Measurements from ENCODE around the gene SRRM4. TPM values are rescaled to one million over a fixed set of nuclear protein-coding genes. Genes with fewer than 3 reads are reported as not detected.

Gene SRRM4
- total RNA-seq, 1 experiment from 2014 or later, result under 0.01 TPM

- H3K79me2 ChIP-seq (ENCODE audit: low read length), result no peaks in the 10 kb centered on the region
- no peak overlapping the region for H2AFZ ChIP-seq (ENCODE audit: low read length)
- no peaks in the 10 kb centered on the region for H3K4me1 ChIP-seq (ENCODE audit: insufficient read depth, low read length)
- no peaks in the 10 kb centered on the region for H3K36me3 ChIP-seq (ENCODE audit: low read depth, low read length)
- no TSS peak for BruUV-seq (replicated peaks)
- TF ChIP-seq, protein P1, sequence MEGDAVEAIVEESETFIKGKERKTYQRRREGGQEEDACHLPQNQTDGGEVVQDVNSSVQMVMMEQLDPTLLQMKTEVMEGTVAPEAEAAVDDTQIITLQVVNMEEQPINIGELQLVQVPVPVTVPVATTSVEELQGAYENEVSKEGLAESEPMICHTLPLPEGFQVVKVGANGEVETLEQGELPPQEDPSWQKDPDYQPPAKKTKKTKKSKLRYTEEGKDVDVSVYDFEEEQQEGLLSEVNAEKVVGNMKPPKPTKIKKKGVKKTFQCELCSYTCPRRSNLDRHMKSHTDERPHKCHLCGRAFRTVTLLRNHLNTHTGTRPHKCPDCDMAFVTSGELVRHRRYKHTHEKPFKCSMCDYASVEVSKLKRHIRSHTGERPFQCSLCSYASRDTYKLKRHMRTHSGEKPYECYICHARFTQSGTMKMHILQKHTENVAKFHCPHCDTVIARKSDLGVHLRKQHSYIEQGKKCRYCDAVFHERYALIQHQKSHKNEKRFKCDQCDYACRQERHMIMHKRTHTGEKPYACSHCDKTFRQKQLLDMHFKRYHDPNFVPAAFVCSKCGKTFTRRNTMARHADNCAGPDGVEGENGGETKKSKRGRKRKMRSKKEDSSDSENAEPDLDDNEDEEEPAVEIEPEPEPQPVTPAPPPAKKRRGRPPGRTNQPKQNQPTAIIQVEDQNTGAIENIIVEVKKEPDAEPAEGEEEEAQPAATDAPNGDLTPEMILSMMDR (conservative IDR thresholded peaks at IDR 0.05; ENCODE audit: low read depth, low read length), result no peak
- TF ChIP-seq EZH2phosphoT487 (IDR thresholded peaks at IDR 0.05; ENCODE audit: borderline replicate concordance, low read length), result no peak
- TF ChIP-seq EZH2 (IDR thresholded peaks at IDR 0.05; ENCODE audit: low read length, unreplicated experiment), result no peak
- H3K9ac ChIP-seq (ENCODE audit: low read length), result no peak overlapping the region
- ChIA-PET POLR2A (ENCODE audit: unreplicated experiment) (no interaction called here), CTCF (no interaction called here)
- no peaks in the 10 kb centered on the region for H4K20me1 ChIP-seq (ENCODE audit: low read length)
- H3F3A ChIP-seq (ENCODE audit: low read length, unreplicated experiment), result no peaks in the 10 kb centered on the region
- no peaks in the 10 kb centered on the region for H3K9me3 ChIP-seq (ENCODE audit: low read length)
- no peak for DNase-seq
- H3K27ac ChIP-seq (ENCODE audit: low read length), result no peak overlapping the region
- H3K27me3 ChIP-seq (ENCODE audit: low read length), result 0 out of 2 replicates have a peak, but pooled peaks cover 8% of the 10 kb centered on the region
- no peaks in the 10 kb centered on the region for H3K9me2 ChIP-seq (replicated peaks; ENCODE audit: low read length)
- intact Hi-C loops (cut with micrococcal nuclease), result no loop called here
- H3K4me3 ChIP-seq (ENCODE audit: low read length), result no peak overlapping the region
- ATAC-seq, result no peak
- no peak overlapping the region for H3K4me2 ChIP-seq (ENCODE audit: low read length)
Observed at GRCh38 chr12:119202544-119202943, 221.2 kb downstream of the SRRM4 start.

GRCh38 chr12:119204131-119204530 lies 222.8 kb downstream of the SRRM4 start:
- ChIA-PET POLR2A (ENCODE audit: unreplicated experiment) (no interaction called here), CTCF (no interaction called here)
- no peak for TF ChIP-seq EZH2phosphoT487 (IDR thresholded peaks at IDR 0.05; ENCODE audit: borderline replicate concordance, low read length)
- TF ChIP-seq EZH2 (IDR thresholded peaks at IDR 0.05; ENCODE audit: low read length, unreplicated experiment), result no peak
- TF ChIP-seq, protein P1 (conservative IDR thresholded peaks at IDR 0.05; ENCODE audit: low read depth, low read length), result no peak
- Histone ChIP-seq H3K27me3 (ENCODE audit: low read length) (0 out of 2 replicates have a peak, but pooled peaks cover 8% of the 10 kb centered on the region), H3K4me1 (ENCODE audit: insufficient read depth, low read length) (no peaks in the 10 kb centered on the region), H3K9ac (ENCODE audit: low read length) (no peak overlapping the region), H4K20me1 (ENCODE audit: low read length) (no peaks in the 10 kb centered on the region), H3K27ac (ENCODE audit: low read length) (no peak overlapping the region), H3K4me2 (ENCODE audit: low read length) (no peak overlapping the region), H3K36me3 (ENCODE audit: low read depth, low read length) (no peaks in the 10 kb centered on the region), H3F3A (ENCODE audit: low read length, unreplicated experiment) (no peaks in the 10 kb centered on the region), H3K9me2 (replicated peaks; ENCODE audit: low read length) (no peaks in the 10 kb centered on the region), H2AFZ (ENCODE audit: low read length) (no peak overlapping the region), H3K9me3 (ENCODE audit: low read length) (no peaks in the 10 kb centered on the region), H3K79me2 (ENCODE audit: low read length) (no peaks in the 10 kb centered on the region), H3K4me3 (ENCODE audit: low read length) (no peak overlapping the region)
- no TSS peak for BruUV-seq (replicated peaks)
- intact Hi-C loops (cut with micrococcal nuclease), result no loop called here
- DNase-seq, result no peak
- ATAC-seq, result no peak

- H3F3A ChIP-seq (ENCODE audit: low read length, unreplicated experiment), result no peaks in the 10 kb centered on the region
- no peaks in the 10 kb centered on the region for H3K9me3 ChIP-seq (ENCODE audit: low read length)
- no peaks in the 10 kb centered on the region for H3K9me2 ChIP-seq (replicated peaks; ENCODE audit: low read length)
- no peak overlapping the region for H2AFZ ChIP-seq (ENCODE audit: low read length)
- no peak overlapping the region for H3K4me2 ChIP-seq (ENCODE audit: low read length)
- H3K4me3 ChIP-seq (ENCODE audit: low read length), result no peak overlapping the region
- no peaks in the 10 kb centered on the region for H4K20me1 ChIP-seq (ENCODE audit: low read length)
- intact Hi-C loops (cut with micrococcal nuclease), result no loop called here
- no peaks in the 10 kb centered on the region for H3K79me2 ChIP-seq (ENCODE audit: low read length)
- no peaks in the 10 kb centered on the region for H3K4me1 ChIP-seq (ENCODE audit: insufficient read depth, low read length)
- no TSS peak for BruUV-seq (replicated peaks)
- ChIA-PET POLR2A (ENCODE audit: unreplicated experiment) (no interaction called here), CTCF (no interaction called here)
- ATAC-seq, result no peak
- DNase-seq, result no peak
- no peaks in the 10 kb centered on the region for H3K36me3 ChIP-seq (ENCODE audit: low read depth, low read length)
- H3K27ac ChIP-seq (ENCODE audit: low read length), result no peak overlapping the region
- H3K9ac ChIP-seq (ENCODE audit: low read length), result no peak overlapping the region
- TF ChIP-seq EZH2 (IDR thresholded peaks at IDR 0.05; ENCODE audit: low read length, unreplicated experiment) (no peak), EZH2phosphoT487 (IDR thresholded peaks at IDR 0.05; ENCODE audit: borderline replicate concordance, low read length) (no peak)
- TF ChIP-seq, protein P1 (conservative IDR thresholded peaks at IDR 0.05; ENCODE audit: low read depth, low read length), result no peak
- 0 out of 2 replicates have a peak, but pooled peaks cover 8% of the 10 kb centered on the region for H3K27me3 ChIP-seq (ENCODE audit: low read length)
Observed at GRCh38 chr12:119204671-119205285, 223.4 kb downstream of the SRRM4 start.
